ENCODE measurements around the gene MUC5AC.

Gene MUC5AC

DNA sequence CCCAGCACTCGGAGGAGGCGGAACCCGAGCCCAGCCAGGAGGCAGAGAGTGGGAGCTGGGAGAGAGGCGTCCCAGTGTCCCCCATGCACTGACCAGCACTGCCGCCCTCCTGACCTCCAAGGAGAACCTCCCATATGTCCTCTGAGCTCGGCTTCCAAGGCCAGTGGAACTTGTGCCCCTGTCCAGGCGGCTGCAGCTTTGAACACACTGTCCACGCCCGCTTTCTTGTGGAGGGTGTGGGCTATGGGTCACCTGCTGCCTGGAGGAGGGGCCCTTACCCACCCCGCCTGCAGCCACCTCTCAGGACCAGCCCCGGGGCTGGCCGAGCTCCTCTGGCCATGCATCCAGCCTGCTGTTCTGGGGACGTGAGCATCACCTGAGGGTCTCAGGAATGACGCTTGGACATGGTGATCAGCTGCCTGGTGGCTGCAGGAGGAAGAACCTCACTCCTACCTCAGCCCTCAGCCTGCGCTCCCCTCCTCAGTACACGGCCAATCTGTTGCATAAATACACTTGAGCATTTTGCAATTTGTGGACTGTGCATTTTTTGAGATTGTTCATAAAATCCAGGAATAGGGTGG, 42.9 kb downstream of the MUC5AC start:
- no peak overlapping the region for H3K27ac ChIP-seq (ENCODE audit: low read length)
- H3K27me3 ChIP-seq (ENCODE audit: low read depth, low read length) = no peaks in the 10 kb centered on the region
- no peak overlapping the region for H2AFZ ChIP-seq (ENCODE audit: low read depth, low read length)

GRCh38 chr11:1201395-1202153, 43.8 kb downstream of the MUC5AC start:
- H4K20me1 ChIP-seq (ENCODE audit: insufficient read depth, low read length) = no peaks in the 10 kb centered on the region

More for the DNA sequence above, 42.9 kb downstream of the MUC5AC start:
- no peaks in the 10 kb centered on the region for H3K36me3 ChIP-seq (replicated peaks; ENCODE audit: low read depth, low read length)
- no peaks in the 10 kb centered on the region for H3K4me1 ChIP-seq (ENCODE audit: low read length)
- TF ChIP-seq EZH2phosphoT487 (IDR thresholded peaks at IDR 0.05; ENCODE audit: low read depth) = no peak
- TF ChIP-seq CTCF (IDR thresholded peaks at IDR 0.05; ENCODE audit: low read depth, low read length) = no peak
- no peaks in the 10 kb centered on the region for H4K20me1 ChIP-seq (ENCODE audit: insufficient read depth, low read length)
- H3K4me3 ChIP-seq (ENCODE audit: low read length) = no peak overlapping the region
- H3K9me3 ChIP-seq (ENCODE audit: insufficient read depth, low read length) = no peaks in the 10 kb centered on the region
- no peak overlapping the region for H3K4me2 ChIP-seq (ENCODE audit: low read length)
- H3K9ac ChIP-seq (ENCODE audit: low read length) = no peak overlapping the region
- no peaks in the 10 kb centered on the region for H3K79me2 ChIP-seq (ENCODE audit: low read length)

DNA sequence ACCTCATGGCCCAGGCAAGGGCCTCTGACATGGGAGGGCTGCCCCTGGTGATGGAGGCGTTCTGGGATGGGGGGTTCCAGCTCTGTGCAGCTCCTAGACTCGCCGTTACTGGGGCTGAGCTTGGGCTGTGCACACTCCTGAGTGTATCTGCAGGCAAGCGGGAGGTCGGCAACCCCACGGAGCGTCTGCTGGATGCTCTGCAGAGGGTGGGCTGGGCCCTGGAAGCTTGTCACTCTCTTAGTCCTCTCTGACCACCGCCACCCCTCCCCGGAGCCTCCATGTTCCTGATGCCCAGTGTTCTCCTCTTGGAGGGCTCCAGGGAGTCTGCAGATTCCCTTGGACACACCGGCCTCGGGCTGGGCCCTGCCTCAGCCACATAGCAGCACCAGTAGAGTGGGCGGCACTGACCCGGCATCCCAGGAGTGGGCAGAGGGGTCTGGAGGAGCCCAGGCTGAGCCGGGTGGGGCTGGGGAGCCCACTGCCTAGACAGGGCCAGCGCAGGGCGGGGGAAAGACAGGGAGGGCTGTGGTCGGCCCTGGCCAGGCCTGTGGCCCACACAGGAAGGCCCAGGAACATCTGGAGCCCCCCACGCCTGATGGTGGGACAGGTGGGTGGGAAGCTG, 44.5 kb downstream of the MUC5AC start:
- peak overlapping the region; percentile 30; the same call in 1 of the 2 replicates for H3K4me2 ChIP-seq (ENCODE audit: low read length)
- no peak overlapping the region for H2AFZ ChIP-seq (ENCODE audit: low read depth, low read length)
- H3K79me2 ChIP-seq (ENCODE audit: low read length) = no peaks in the 10 kb centered on the region
- no peaks in the 10 kb centered on the region for H3K4me1 ChIP-seq (ENCODE audit: low read length)
- no peaks in the 10 kb centered on the region for H3K9me3 ChIP-seq (ENCODE audit: insufficient read depth, low read length)
- TF ChIP-seq EZH2phosphoT487 (IDR thresholded peaks at IDR 0.05; ENCODE audit: low read depth) = no peak
- no peak for TF ChIP-seq CTCF (IDR thresholded peaks at IDR 0.05; ENCODE audit: low read depth, low read length)
- no peak overlapping the region for H3K4me3 ChIP-seq (ENCODE audit: low read length)
- H3K9ac ChIP-seq (ENCODE audit: low read length) = no peak overlapping the region
- H3K36me3 ChIP-seq (replicated peaks; ENCODE audit: low read depth, low read length) = no peaks in the 10 kb centered on the region
- no peaks in the 10 kb centered on the region for H3K27me3 ChIP-seq (ENCODE audit: low read depth, low read length)
- no peak overlapping the region for H3K27ac ChIP-seq (ENCODE audit: low read length)
- no peaks in the 10 kb centered on the region for H4K20me1 ChIP-seq (ENCODE audit: insufficient read depth, low read length)

More at GRCh38 chr11:1201395-1202153, 43.8 kb downstream of the MUC5AC start:
- TF ChIP-seq CTCF (IDR thresholded peaks at IDR 0.05; ENCODE audit: low read depth, low read length) = no peak
- no peak for TF ChIP-seq EZH2phosphoT487 (IDR thresholded peaks at IDR 0.05; ENCODE audit: low read depth)
- Histone ChIP-seq H3K4me3 (ENCODE audit: low read length) (no peak overlapping the region), H3K4me2 (ENCODE audit: low read length) (no peak overlapping the region), H2AFZ (ENCODE audit: low read depth, low read length) (no peak overlapping the region), H3K9ac (ENCODE audit: low read length) (no peak overlapping the region), H3K36me3 (replicated peaks; ENCODE audit: low read depth, low read length) (no peaks in the 10 kb centered on the region), H3K9me3 (ENCODE audit: insufficient read depth, low read length) (no peaks in the 10 kb centered on the region), H3K4me1 (ENCODE audit: low read length) (no peaks in the 10 kb centered on the region), H3K27me3 (ENCODE audit: low read depth, low read length) (no peaks in the 10 kb centered on the region), H3K79me2 (ENCODE audit: low read length) (no peaks in the 10 kb centered on the region), H3K27ac (ENCODE audit: low read length) (no peak overlapping the region)
